Neural cell (in vitro differentiated cells): ENCODE measurements around the gene STUM. TPM values are rescaled to one million over a fixed set of nuclear protein-coding genes. Genes with fewer than 3 reads are reported as not detected.

Experiments used
- H2AFZ ChIP-seq: fragments of 200-600, 300-800 bp; sonication (generic), shearing (Covaris generic); 2 replicates; pipeline ENCODE4 v1.6.0; 2014; ENCODE audit warnings: low read depth, mild to moderate bottlenecking, antibody characterized with exemption, low read length, moderate library complexity
- H3F3A ChIP-seq: fragments of 200-600 bp; shearing (Covaris generic); 2 replicates; pipeline ENCODE4 v1.6.1; 2016; ENCODE audit warnings: mild to moderate bottlenecking, moderate library complexity, mixed read lengths, antibody characterized with exemption, low read length; ENCODE audit not compliant: insufficient read depth, poor library complexity, severe bottlenecking
- H3K27ac ChIP-seq: fragments of 200-600, 300-800 bp; sonication (generic), shearing (Covaris generic); 2 replicates; pipeline ENCODE4 v1.5.1; 2014; ENCODE audit warnings: mild to moderate bottlenecking, low read length, moderate library complexity
- H3K27me3 ChIP-seq: fragments of 300-800, 200-600 bp; sonication (generic), shearing (Covaris generic); 2 replicates; pipeline ENCODE4 v1.6.0; 2014; ENCODE audit warnings: mild to moderate bottlenecking, low read depth, low read length, moderate library complexity; ENCODE audit not compliant: insufficient read depth
- H3K36me3 ChIP-seq: fragments of 300-800, 200-600 bp; sonication (generic), shearing (Covaris generic); 2 replicates; pipeline ENCODE4 v1.5.1; 2014; ENCODE audit warnings: mild to moderate bottlenecking, antibody characterized with exemption, low read length, moderate library complexity; ENCODE audit not compliant: insufficient read depth
- H3K4me2 ChIP-seq: fragments of 300-800, 200-600 bp; sonication (generic), shearing (Covaris generic); 2 replicates; pipeline ENCODE4 v1.6.0; 2014; ENCODE audit warnings: mild to moderate bottlenecking, low read length
- H3K4me3 ChIP-seq: fragments of 300-800, 200-600 bp; sonication (generic), shearing (Covaris generic); 2 replicates; pipeline ENCODE4 v1.5.1; 2014; ENCODE audit warnings: mild to moderate bottlenecking, low read length, moderate library complexity
- H3K79me2 ChIP-seq: fragments of 200-600 bp; shearing (Covaris generic); replicated peaks from 2 replicates; pipeline ENCODE4 v1.6.0; 2014; ENCODE audit warnings: mild to moderate bottlenecking, low read length, moderate library complexity; ENCODE audit not compliant: insufficient read depth
- H3K9ac ChIP-seq: fragments of 300-800, 200-600 bp; sonication (generic), shearing (Covaris generic); 2 replicates; pipeline ENCODE4 v1.6.1; 2016; ENCODE audit warnings: mild to moderate bottlenecking, low read length, mixed read lengths
- H3K9me2 ChIP-seq: fragments of 200-600 bp; shearing (Covaris generic); 2 replicates; pipeline ENCODE4 v1.6.1; 2016; ENCODE audit warnings: mild to moderate bottlenecking, low read length, mixed read lengths; ENCODE audit not compliant: insufficient read depth
- H3K9me3 ChIP-seq: fragments of 200-600, 300-800 bp; sonication (generic), shearing (Covaris generic); 2 replicates; pipeline ENCODE4 v1.6.1; 2016; ENCODE audit warnings: mild to moderate bottlenecking, mixed run types, low read length, moderate library complexity, mixed read lengths
- H4K20me1 ChIP-seq: fragments of 200-600 bp; shearing (Covaris generic); 2 replicates; pipeline ENCODE4 v1.6.1; 2016; ENCODE audit warnings: mild to moderate bottlenecking, mixed run types; ENCODE audit not compliant: insufficient read depth
- CTCF ChIP-seq: fragments of 450-650 bp; IDR thresholded peaks from 2 replicates; pipeline ENCODE4 v1.5.1; 2014; ENCODE audit warnings: antibody characterized with exemption, mild to moderate bottlenecking, moderate library complexity; ENCODE audit not compliant: poor library complexity, severe bottlenecking
- EP300 ChIP-seq: fragments of 450-650 bp; conservative IDR thresholded peaks from 2 replicates; pipeline ENCODE4 v1.6.1; 2014; ENCODE audit warnings: antibody characterized with exemption, mild to moderate bottlenecking, moderate library complexity; ENCODE audit not compliant: poor library complexity, severe bottlenecking
- EZH2 ChIP-seq: fragments of 200-600, 300-800 bp; shearing (Covaris generic), sonication (generic); IDR thresholded peaks from 2 replicates; pipeline ENCODE4 v1.6.1; 2014; ENCODE audit warnings: antibody characterized with exemption, low read length, borderline replicate concordance, mild to moderate bottlenecking; ENCODE audit not compliant: insufficient read depth, poor library complexity, severe bottlenecking
- MXI1 ChIP-seq: fragments of 450-650 bp; conservative IDR thresholded peaks from 2 replicates; pipeline ENCODE4 v1.6.1; 2014; ENCODE audit warnings: antibody characterized with exemption, mild to moderate bottlenecking; ENCODE audit not compliant: poor library complexity, severe bottlenecking
- POLR2AphosphoS5 ChIP-seq: IDR thresholded peaks from 2 replicates; pipeline ENCODE4 v1.6.1; 2012
- RAD21 ChIP-seq: fragments of 450-650 bp; conservative IDR thresholded peaks from 2 replicates; pipeline ENCODE4 v1.6.1; 2014; ENCODE audit warnings: antibody characterized with exemption, mild to moderate bottlenecking, moderate library complexity
- REST ChIP-seq: IDR thresholded peaks from 2 replicates; pipeline ENCODE4 v1.6.1; 2012; ENCODE audit warnings: borderline replicate concordance
- SMC3 ChIP-seq: fragments of 450-650 bp; conservative IDR thresholded peaks from 2 replicates; pipeline ENCODE4 v1.6.1; 2014; ENCODE audit warnings: antibody characterized with exemption, mild to moderate bottlenecking, moderate library complexity; ENCODE audit not compliant: poor library complexity
- TAF1 ChIP-seq: IDR thresholded peaks from 2 replicates; pipeline ENCODE4 v1.6.1; 2012; ENCODE audit warnings: low read depth
- polyA plus RNA-seq: library from polyadenylated mRNA; depleted of rRNA; stranded (reverse); fragments of >200 nt; gene quantifications from 2 replicates; pipeline ENCODE4 v1.2.3, GENCODE V29; 2014

STUM gene
- polyA plus RNA-seq, 1 donor from 2014 or later, result 0.52 TPM

- Histone ChIP-seq H3K36me3 (no peaks in the 10 kb centered on the region), H4K20me1 (no peaks in the 10 kb centered on the region), H3K79me2 (no peaks in the 10 kb centered on the region), H3K27me3 (no peaks in the 10 kb centered on the region), H3K4me3 (no peak overlapping the region), H3K4me2 (no peak overlapping the region), H3F3A (no peaks in the 10 kb centered on the region), H3K27ac (no peak overlapping the region), H3K9me2 (no peaks in the 10 kb centered on the region), H3K9ac (no peak overlapping the region), H3K9me3 (no peaks in the 10 kb centered on the region), H2AFZ (no peak overlapping the region)
- TF ChIP-seq SMC3, result no peak
- no peak for TF ChIP-seq RAD21
- no peak for TF ChIP-seq REST
- no peak for TF ChIP-seq CTCF
- TF ChIP-seq EP300, result no peak
- TF ChIP-seq EZH2, result no peak
- no peak for TF ChIP-seq MXI1
- TF ChIP-seq TAF1, result no peak
- no peak for TF ChIP-seq POLR2AphosphoS5
These were observed 58.0 kb downstream of the STUM start for GRCh38 chr1:226606311-226607267.

- no peaks in the 10 kb centered on the region for H3K79me2 ChIP-seq
- H3K27ac ChIP-seq, result no peak overlapping the region
- no peak for TF ChIP-seq RAD21
- TF ChIP-seq EZH2, result no peak
- no peak for TF ChIP-seq CTCF
- TF ChIP-seq REST, result no peak
- TF ChIP-seq POLR2AphosphoS5, result no peak
- no peak for TF ChIP-seq TAF1
- TF ChIP-seq EP300, result no peak
- no peak for TF ChIP-seq MXI1
- TF ChIP-seq SMC3, result no peak
- no peak overlapping the region for H2AFZ ChIP-seq
- H3K4me3 ChIP-seq, result no peak overlapping the region
- H4K20me1 ChIP-seq, result no peaks in the 10 kb centered on the region
- no peaks in the 10 kb centered on the region for H3K9me2 ChIP-seq
- H3K9me3 ChIP-seq, result no peaks in the 10 kb centered on the region
- H3K36me3 ChIP-seq, result no peaks in the 10 kb centered on the region
- H3K4me2 ChIP-seq, result no peak overlapping the region
- no peaks in the 10 kb centered on the region for H3K27me3 ChIP-seq
- H3K9ac ChIP-seq, result no peak overlapping the region
- H3F3A ChIP-seq, result no peaks in the 10 kb centered on the region
These were observed 58.7 kb downstream of the STUM start for GRCh38 chr1:226607268-226607660.
